ENCODE measurements around the gene TAOK1.

Gene TAOK1

GRCh38 chr17:29357821-29358232 is 32.3 kb upstream of the TAOK1 start:
- Histone ChIP-seq H3K9ac (ENCODE audit: low read length) (no peak overlapping the region), H3K4me3 (ENCODE audit: low read length) (no peak overlapping the region), H3K27ac (ENCODE audit: low read length) (no peak overlapping the region), H3K9me3 (ENCODE audit: control insufficient read depth, low read depth, low read length) (no peaks in the 10 kb centered on the region), H3K36me3 (ENCODE audit: control insufficient read depth, low read depth, low read length) (no peaks in the 10 kb centered on the region), H3K4me1 (ENCODE audit: control insufficient read depth, low read depth, low read length) (no peaks in the 10 kb centered on the region), H3K27me3 (ENCODE audit: control insufficient read depth, insufficient read depth, low read length) (no peaks in the 10 kb centered on the region)

DNA sequence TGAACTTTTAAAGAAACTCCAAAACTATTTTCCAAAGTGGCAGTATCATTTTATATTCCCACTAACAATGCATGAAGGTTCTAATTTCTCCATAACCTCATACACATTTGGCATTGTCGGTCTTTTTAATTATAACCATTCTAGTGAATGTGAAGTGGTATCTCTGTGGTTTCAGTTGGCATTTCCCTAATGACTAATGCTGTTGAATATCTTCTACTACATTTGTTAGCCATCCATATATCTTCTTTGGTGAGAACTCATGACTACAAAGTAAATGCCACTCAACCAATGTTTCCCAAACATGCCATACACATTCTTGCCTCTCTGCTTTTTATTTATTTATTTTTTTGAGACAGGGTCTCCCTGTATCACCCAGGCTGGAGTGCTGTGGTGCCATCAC is 31.7 kb upstream of the TAOK1 start:
- H3K4me3 ChIP-seq (ENCODE audit: low read length), result no peak overlapping the region
- no peaks in the 10 kb centered on the region for H3K36me3 ChIP-seq (ENCODE audit: control insufficient read depth, low read depth, low read length)
- H3K27me3 ChIP-seq (ENCODE audit: control insufficient read depth, insufficient read depth, low read length), result no peaks in the 10 kb centered on the region
- H3K9me3 ChIP-seq (ENCODE audit: control insufficient read depth, low read depth, low read length), result no peaks in the 10 kb centered on the region
- no peak overlapping the region for H3K9ac ChIP-seq (ENCODE audit: low read length)
- H3K4me1 ChIP-seq (ENCODE audit: control insufficient read depth, low read depth, low read length), result no peaks in the 10 kb centered on the region
- no peak overlapping the region for H3K27ac ChIP-seq (ENCODE audit: low read length)

- H3K9ac ChIP-seq (ENCODE audit: low read length), result no peak overlapping the region
- H3K27ac ChIP-seq (ENCODE audit: low read length), result no peak overlapping the region
- H3K27me3 ChIP-seq (ENCODE audit: control insufficient read depth, insufficient read depth, low read length), result no peaks in the 10 kb centered on the region
- no peaks in the 10 kb centered on the region for H3K36me3 ChIP-seq (ENCODE audit: control insufficient read depth, low read depth, low read length)
- H3K4me3 ChIP-seq (ENCODE audit: low read length), result no peak overlapping the region
- no peaks in the 10 kb centered on the region for H3K4me1 ChIP-seq (ENCODE audit: control insufficient read depth, low read depth, low read length)
- no peaks in the 10 kb centered on the region for H3K9me3 ChIP-seq (ENCODE audit: control insufficient read depth, low read depth, low read length)
These were observed 30.4 kb upstream of the TAOK1 start for GRCh38 chr17:29359777-29360176.

- H3K4me1 ChIP-seq (ENCODE audit: control insufficient read depth, low read depth, low read length), result peaks cover 3% of the 10 kb centered on the region
- H3K27me3 ChIP-seq (ENCODE audit: control insufficient read depth, insufficient read depth, low read length), result no peaks in the 10 kb centered on the region
- H3K9me3 ChIP-seq (ENCODE audit: control insufficient read depth, low read depth, low read length), result no peaks in the 10 kb centered on the region
- H3K36me3 ChIP-seq (ENCODE audit: control insufficient read depth, low read depth, low read length), result no peaks in the 10 kb centered on the region
- H3K4me3 ChIP-seq (ENCODE audit: low read length), result no peak overlapping the region
- H3K9ac ChIP-seq (ENCODE audit: low read length), result no peak overlapping the region
- no peak overlapping the region for H3K27ac ChIP-seq (ENCODE audit: low read length)
These were observed 26.4 kb upstream of the TAOK1 start for GRCh38 chr17:29363716-29364115.

DNA sequence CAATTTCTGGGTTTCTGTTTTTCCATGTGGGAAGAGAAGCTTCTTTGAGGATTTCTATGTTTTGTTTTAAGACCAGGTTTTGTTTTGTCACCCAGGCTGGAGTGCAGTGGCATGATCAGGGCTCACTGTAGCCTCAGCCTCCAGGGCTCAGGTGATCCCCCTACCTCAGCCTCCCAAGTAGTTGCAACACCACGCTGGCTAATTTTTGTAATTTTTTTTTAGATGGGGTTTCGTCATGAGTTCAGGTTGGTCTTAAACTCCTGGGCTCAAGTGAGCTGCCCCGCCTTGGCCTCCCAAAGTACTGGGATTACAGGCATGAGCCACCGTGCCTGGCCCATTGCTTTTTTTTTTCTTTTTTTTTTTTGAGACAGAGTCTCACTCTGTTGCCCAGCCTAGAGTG is 25.5 kb upstream of the TAOK1 start:
- no peak overlapping the region for H3K27ac ChIP-seq (ENCODE audit: low read length)
- H3K4me3 ChIP-seq (ENCODE audit: low read length), result no peak overlapping the region
- H3K27me3 ChIP-seq (ENCODE audit: control insufficient read depth, insufficient read depth, low read length), result no peaks in the 10 kb centered on the region
- no peak overlapping the region for H3K9ac ChIP-seq (ENCODE audit: low read length)
- peaks cover 10% of the 10 kb centered on the region for H3K4me1 ChIP-seq (ENCODE audit: control insufficient read depth, low read depth, low read length)
- no peaks in the 10 kb centered on the region for H3K36me3 ChIP-seq (ENCODE audit: control insufficient read depth, low read depth, low read length)
- no peaks in the 10 kb centered on the region for H3K9me3 ChIP-seq (ENCODE audit: control insufficient read depth, low read depth, low read length)

GRCh38 chr17:29368161-29368560 is 22.0 kb upstream of the TAOK1 start:
- no peak overlapping the region for H3K9ac ChIP-seq (ENCODE audit: low read length)
- no peak overlapping the region for H3K27ac ChIP-seq (ENCODE audit: low read length)
- H3K36me3 ChIP-seq (ENCODE audit: control insufficient read depth, low read depth, low read length), result no peaks in the 10 kb centered on the region
- H3K4me1 ChIP-seq (ENCODE audit: control insufficient read depth, low read depth, low read length), result peaks cover 10% of the 10 kb centered on the region
- no peaks in the 10 kb centered on the region for H3K9me3 ChIP-seq (ENCODE audit: control insufficient read depth, low read depth, low read length)
- no peak overlapping the region for H3K4me3 ChIP-seq (ENCODE audit: low read length)
- no peaks in the 10 kb centered on the region for H3K27me3 ChIP-seq (ENCODE audit: control insufficient read depth, insufficient read depth, low read length)

GRCh38 chr17:29368926-29369325 is 21.2 kb upstream of the TAOK1 start:
- H3K9me3 ChIP-seq (ENCODE audit: control insufficient read depth, low read depth, low read length), result no peaks in the 10 kb centered on the region
- peak overlapping the region; percentile 5 for H3K9ac ChIP-seq (ENCODE audit: low read length)
- H3K36me3 ChIP-seq (ENCODE audit: control insufficient read depth, low read depth, low read length), result no peaks in the 10 kb centered on the region
- H3K4me3 ChIP-seq (ENCODE audit: low read length), result no peak overlapping the region
- H3K4me1 ChIP-seq (ENCODE audit: control insufficient read depth, low read depth, low read length), result peaks cover 10% of the 10 kb centered on the region
- H3K27ac ChIP-seq (ENCODE audit: low read length), result no peak overlapping the region
- no peaks in the 10 kb centered on the region for H3K27me3 ChIP-seq (ENCODE audit: control insufficient read depth, insufficient read depth, low read length)

GRCh38 chr17:29369831-29370735 is 20.1 kb upstream of the TAOK1 start:
- Histone ChIP-seq H3K9me3 (ENCODE audit: control insufficient read depth, low read depth, low read length) (no peaks in the 10 kb centered on the region), H3K27ac (ENCODE audit: low read length) (no peak overlapping the region)

DNA sequence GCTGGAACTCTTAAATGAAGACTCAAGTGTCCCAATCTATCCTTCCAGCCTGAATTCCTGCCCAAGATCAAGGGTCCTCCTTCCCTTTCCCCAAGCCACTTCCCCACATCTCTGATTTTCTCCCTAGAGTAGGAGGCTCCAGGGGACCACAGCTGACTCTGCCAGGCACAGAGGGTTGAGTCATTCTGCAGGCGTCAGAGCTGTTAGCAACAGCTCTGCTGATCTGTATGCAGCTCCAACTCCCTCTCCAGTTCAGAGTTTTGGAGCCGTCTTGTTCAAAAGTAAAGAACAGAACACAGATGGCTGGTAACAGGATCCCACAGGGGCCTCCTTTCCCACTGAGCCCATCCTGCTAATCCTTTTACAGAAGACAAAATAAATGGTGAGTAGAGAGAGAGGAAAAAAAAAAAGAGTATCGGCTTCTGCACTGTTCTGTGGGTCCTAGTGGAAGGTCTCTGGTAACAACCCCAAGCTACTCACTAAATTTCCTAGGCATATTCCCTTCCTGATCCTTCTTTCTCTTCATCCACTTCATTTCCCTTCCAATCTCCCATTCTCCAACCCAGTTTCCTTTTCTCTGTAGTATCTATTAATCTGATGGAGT is 13.4 kb upstream of the TAOK1 start:
- Histone ChIP-seq H3K4me1 (ENCODE audit: control insufficient read depth, low read depth, low read length) (peaks cover 17% of the 10 kb centered on the region), H3K4me3 (ENCODE audit: low read length) (no peak overlapping the region), H3K9me3 (ENCODE audit: control insufficient read depth, low read depth, low read length) (no peaks in the 10 kb centered on the region), H3K27me3 (ENCODE audit: control insufficient read depth, insufficient read depth, low read length) (no peaks in the 10 kb centered on the region), H3K9ac (ENCODE audit: low read length) (no peak overlapping the region), H3K36me3 (ENCODE audit: control insufficient read depth, low read depth, low read length) (no peaks in the 10 kb centered on the region), H3K27ac (ENCODE audit: low read length) (no peak overlapping the region)

More at GRCh38 chr17:29369831-29370735, 20.1 kb upstream of the TAOK1 start:
- H3K9ac ChIP-seq (ENCODE audit: low read length), result no peak overlapping the region
- no peaks in the 10 kb centered on the region for H3K27me3 ChIP-seq (ENCODE audit: control insufficient read depth, insufficient read depth, low read length)
- H3K4me3 ChIP-seq (ENCODE audit: low read length), result peak overlapping the region; percentile 44
- H3K36me3 ChIP-seq (ENCODE audit: control insufficient read depth, low read depth, low read length), result no peaks in the 10 kb centered on the region
- H3K4me1 ChIP-seq (ENCODE audit: control insufficient read depth, low read depth, low read length), result peaks cover 14% of the 10 kb centered on the region

- Histone ChIP-seq H3K36me3 (ENCODE audit: control insufficient read depth, low read depth, low read length) (no peaks in the 10 kb centered on the region), H3K9ac (ENCODE audit: low read length) (no peak overlapping the region), H3K4me1 (ENCODE audit: control insufficient read depth, low read depth, low read length) (peaks cover 17% of the 10 kb centered on the region), H3K9me3 (ENCODE audit: control insufficient read depth, low read depth, low read length) (no peaks in the 10 kb centered on the region), H3K27me3 (ENCODE audit: control insufficient read depth, insufficient read depth, low read length) (no peaks in the 10 kb centered on the region), H3K4me3 (ENCODE audit: low read length) (no peak overlapping the region), H3K27ac (ENCODE audit: low read length) (no peak overlapping the region)
These were observed 11.7 kb upstream of the TAOK1 start for GRCh38 chr17:29378500-29378899.

DNA sequence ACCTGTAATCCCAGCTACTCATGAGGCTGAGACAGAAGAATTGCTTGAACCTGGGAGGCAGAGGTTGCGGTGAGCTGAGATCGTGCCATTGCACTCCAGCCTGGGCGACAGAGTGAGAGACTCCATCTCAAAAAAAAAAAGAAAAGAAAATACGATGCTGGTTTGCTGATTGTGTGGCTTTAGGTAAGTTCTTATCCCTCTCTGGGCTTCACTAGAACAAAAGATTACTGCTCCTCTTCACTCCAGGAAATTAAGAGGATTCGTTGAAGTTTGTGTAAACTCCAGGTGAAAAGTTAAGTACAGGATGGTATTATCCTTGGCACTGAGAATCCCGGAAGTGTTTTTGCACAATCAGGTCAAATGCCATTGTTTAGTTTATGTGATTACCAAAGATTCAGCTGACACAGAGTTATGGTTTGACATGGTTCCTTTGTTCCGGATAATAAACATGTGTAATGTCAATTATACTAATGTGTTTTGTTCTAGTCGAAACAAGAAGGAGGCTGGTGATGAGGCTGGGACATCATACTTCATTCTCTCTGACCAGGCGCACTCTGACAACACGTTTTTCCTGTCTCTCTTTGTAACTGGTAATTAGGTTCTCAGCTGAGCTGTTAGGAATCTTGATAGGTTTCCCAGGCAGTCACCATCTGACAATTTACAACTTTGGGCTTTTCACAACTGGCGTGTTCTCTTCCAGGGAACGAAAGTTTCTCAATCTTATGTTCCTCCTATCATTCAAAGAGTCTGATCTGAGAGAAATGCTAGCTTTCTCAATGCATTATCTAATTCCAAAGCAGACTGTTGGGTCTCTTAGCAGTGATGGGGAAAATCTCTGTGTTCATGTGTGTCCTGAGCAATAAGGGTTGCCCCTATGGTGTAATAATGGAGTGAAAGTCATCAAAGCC is 10.8 kb upstream of the TAOK1 start:
- no peak overlapping the region for H3K4me3 ChIP-seq (ENCODE audit: low read length)
- no peaks in the 10 kb centered on the region for H3K27me3 ChIP-seq (ENCODE audit: control insufficient read depth, insufficient read depth, low read length)
- no peak overlapping the region for H3K27ac ChIP-seq (ENCODE audit: low read length)
- H3K36me3 ChIP-seq (ENCODE audit: control insufficient read depth, low read depth, low read length), result no peaks in the 10 kb centered on the region
- H3K4me1 ChIP-seq (ENCODE audit: control insufficient read depth, low read depth, low read length), result peaks cover 17% of the 10 kb centered on the region
- H3K9ac ChIP-seq (ENCODE audit: low read length), result no peak overlapping the region
- H3K9me3 ChIP-seq (ENCODE audit: control insufficient read depth, low read depth, low read length), result no peaks in the 10 kb centered on the region
